Measurements from ENCODE around the gene DDX47. TPM values are rescaled to one million over a fixed set of nuclear protein-coding genes. Genes with fewer than 3 reads are reported as not detected.

DDX47 gene
- total and polyA plus RNA-seq, 2 of the 13 experiments (the other 11 are each of a cell fraction or from before 2014, with no cell fraction given): 48.5 to 78.7 TPM

DNA sequence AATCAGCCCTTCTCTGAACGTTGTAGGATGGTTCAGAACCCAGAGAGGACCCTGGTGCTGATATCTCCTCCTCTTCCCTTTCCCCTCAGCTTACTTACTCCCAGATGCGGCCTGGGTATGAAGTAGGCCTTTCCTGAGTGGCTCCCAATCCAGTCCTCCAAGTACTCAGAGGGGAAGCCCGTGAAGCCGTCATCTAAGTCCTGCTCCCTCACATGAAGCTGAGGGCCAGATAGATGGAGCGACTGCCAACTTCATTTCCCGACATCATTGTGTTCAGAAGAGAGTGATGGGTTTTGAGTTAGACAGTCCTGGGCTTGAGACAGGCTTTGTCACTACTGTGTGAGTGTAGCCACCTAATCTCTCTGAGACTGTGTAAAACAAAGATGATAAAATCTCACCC is 25.0 kb upstream of the DDX47 start (continued):
- no peak for TF ChIP-seq ZNF609 (CRISPR knock-in tag; IDR thresholded peaks at IDR 0.05; ENCODE audit: borderline replicate concordance)
- no peak for TF ChIP-seq ATF7-NPFF (CRISPR knock-in tag; IDR thresholded peaks at IDR 0.05; ENCODE audit: low read depth)
- no peak for TF ChIP-seq SMARCE1 (IDR thresholded peaks at IDR 0.05; ENCODE audit: borderline replicate concordance)

- FAIRE-seq: peak; percentile 61
- 23% methylated on average over 6 of the region's 9 CpGs for WGBS (ENCODE audit: low lambda C conversion rate)
- H3K9ac ChIP-seq (ENCODE audit: insufficient read depth, low read depth, low read length): no peak overlapping the region
- H3K27ac ChIP-seq (ENCODE audit: extremely low read length, insufficient read depth, low read length): no peak overlapping the region
- peaks cover 0 to 46% of the 10 kb centered on the region in 2 experiments; a peak in 4 of 5 replicates for H3K27me3 ChIP-seq (ENCODE audit: control insufficient read depth in 1 of 2, insufficient read depth in 2 of 2, low read length in 2 of 2)
- intact Hi-C loops (cut with micrococcal nuclease; ENCODE audit: unreplicated experiment): loop anchor here (2.0 to 5.0 kb wide), 2 partner anchors 24 to 193 kb away; partner anchors contain the start of gene DDX47
- no peaks in the 10 kb centered on the region for H3K79me2 ChIP-seq (ENCODE audit: insufficient read depth, low read length)
- in situ Hi-C loops (cut with HindIII; ENCODE audit: extremely low pct_ligation_motif_present, low pct_unique_long_range_greater_than_20kb): loop anchor here (25.0 kb wide), 1 partner anchor 423 kb away; no protein-coding TSS in a partner anchor
- DNase-seq (ENCODE audit: low spot score): peak; percentile 74
- ChIA-PET CTCF (ENCODE audit: low intra/inter-chr PET ratio, low total read pairs) (interaction anchor here (1.1 to 1.8 kb wide), 2 partner anchors 24 to 48 kb away, joined by 3 to 7 read pairs; partner anchors contain the start of gene DDX47), POLR2A (no interaction called here)
- no TSS peak for BruUV-seq (replicated peaks)
- peak; percentile 82 for ATAC-seq
- H3K9me3 ChIP-seq (ENCODE audit: low read length): no peaks in the 10 kb centered on the region
- H3K4me1 ChIP-seq (ENCODE audit: insufficient read depth, low read length): peaks cover 42% of the 10 kb centered on the region
- no peak overlapping the region for H3K4me3 ChIP-seq (replicated peaks in 1 of 3; ENCODE audit: insufficient read depth in 1 of 3, low read depth in 2 of 3, low read length in 3 of 3)
- H4K20me1 ChIP-seq (ENCODE audit: insufficient read depth, low read length): no peaks in the 10 kb centered on the region
- H2AFZ ChIP-seq (ENCODE audit: low read length): peak overlapping the region; percentile 48
- no peaks in the 10 kb centered on the region for H3K36me3 ChIP-seq (replicated peaks in 1 of 2; ENCODE audit: control insufficient read depth in 1 of 2, insufficient read depth in 2 of 2, low read length in 2 of 2)
- H3K4me2 ChIP-seq (ENCODE audit: low read depth, low read length): peak overlapping the region; percentile 48; the same call in 1 of the 2 replicates
- TF ChIP-seq ZNF788 (CRISPR knock-in tag; IDR thresholded peaks at IDR 0.05; ENCODE audit: borderline replicate concordance) (no peak), TMF1 (CRISPR knock-in tag; IDR thresholded peaks at IDR 0.05; ENCODE audit: low read depth) (no peak), ZNF839 (CRISPR knock-in tag; IDR thresholded peaks at IDR 0.05; ENCODE audit: borderline replicate concordance) (no peak), BORCS8-MEF2B (CRISPR knock-in tag; IDR thresholded peaks at IDR 0.05) (no peak), MLXIP (CRISPR knock-in tag; IDR thresholded peaks at IDR 0.05; ENCODE audit: borderline replicate concordance) (no peak), JUND (CRISPR knock-in tag; IDR thresholded peaks at IDR 0.05) (no peak), SMC3 (IDR thresholded peaks at IDR 0.05; ENCODE audit: low read length) (peak; percentile 14; the same call in 1 of the 2 replicates), ZNF510 (CRISPR knock-in tag; IDR thresholded peaks at IDR 0.05; ENCODE audit: low read depth) (no peak)
- TF ChIP-seq, protein P1, sequence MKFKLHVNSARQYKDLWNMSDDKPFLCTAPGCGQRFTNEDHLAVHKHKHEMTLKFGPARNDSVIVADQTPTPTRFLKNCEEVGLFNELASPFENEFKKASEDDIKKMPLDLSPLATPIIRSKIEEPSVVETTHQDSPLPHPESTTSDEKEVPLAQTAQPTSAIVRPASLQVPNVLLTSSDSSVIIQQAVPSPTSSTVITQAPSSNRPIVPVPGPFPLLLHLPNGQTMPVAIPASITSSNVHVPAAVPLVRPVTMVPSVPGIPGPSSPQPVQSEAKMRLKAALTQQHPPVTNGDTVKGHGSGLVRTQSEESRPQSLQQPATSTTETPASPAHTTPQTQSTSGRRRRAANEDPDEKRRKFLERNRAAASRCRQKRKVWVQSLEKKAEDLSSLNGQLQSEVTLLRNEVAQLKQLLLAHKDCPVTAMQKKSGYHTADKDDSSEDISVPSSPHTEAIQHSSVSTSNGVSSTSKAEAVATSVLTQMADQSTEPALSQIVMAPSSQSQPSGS (CRISPR knock-in tag; IDR thresholded peaks at IDR 0.05): no peak
Observed at GRCh38 chr12:12788675-12789368, 24.3 kb upstream of the DDX47 start.

Measured in HepG2 (cell line).